ENCODE results near the gene TNRC6C. TPM values are rescaled to one million over a fixed set of nuclear protein-coding genes. Genes with fewer than 3 reads are reported as not detected.
"Not testable (repeated sequence)": the region's sequence is repeated elsewhere in the genome, so short reads cannot be mapped to it uniquely, and the experiment has no call there.

TNRC6C gene
- total RNA-seq, 2 experiments from 2014 or later, result 50.7 to 57.3 TPM

DNA sequence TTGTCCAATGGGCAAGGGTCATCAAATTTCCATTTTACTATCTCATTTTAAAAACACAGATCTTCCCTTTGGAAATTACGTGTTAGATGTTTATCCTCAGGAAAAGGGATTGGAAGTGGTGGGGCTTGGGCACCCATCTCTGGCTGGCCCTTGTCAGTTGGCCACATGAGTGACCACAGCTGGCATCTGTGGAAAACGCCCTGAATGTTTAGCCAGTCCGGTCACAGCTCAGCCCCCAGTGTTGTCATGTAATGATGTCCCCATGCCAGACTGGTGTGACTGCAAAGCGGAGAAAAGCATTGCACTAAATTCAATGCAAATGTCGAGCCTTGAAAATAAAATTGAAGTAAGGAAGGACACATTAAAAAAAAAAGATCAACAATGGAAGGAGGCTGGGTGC lies 117.0 kb downstream of the TNRC6C start:
- Histone ChIP-seq H3K36me3 (ENCODE audit: insufficient read depth, low read length) (peaks cover 99% of the 10 kb centered on the region), H3K4me3 (ENCODE audit: low read length) (no peak overlapping the region), H3K27ac (ENCODE audit: low read depth in 1 of 2, low read length in 2 of 2) (no peak overlapping the region), H3K27me3 (ENCODE audit: control insufficient read depth in 1 of 2, insufficient read depth in 2 of 2, low read length in 2 of 2) (no peaks in the 10 kb centered on the region), H3K9me3 (ENCODE audit: control insufficient read depth in 1 of 2, insufficient read depth in 1 of 2, low read length in 2 of 2) (no peaks in the 10 kb centered on the region), H3K4me1 (ENCODE audit: insufficient read depth, low read length) (no peaks in the 10 kb centered on the region)
- Mint-ChIP-seq H3K27ac (no peak overlapping the region), H3K4me3 (no peak overlapping the region), H3K9me3 (no peaks in the 10 kb centered on the region), H3K4me1 (ENCODE audit: low read depth) (no peaks in the 10 kb centered on the region), H3K36me3 (ENCODE audit: low read depth) (peaks cover 96% of the 10 kb centered on the region), H3K27me3 (no peaks in the 10 kb centered on the region)
- DNase-seq (no peak), ATAC-seq (ENCODE audit: poor library complexity) (no peak)
- intact Hi-C loops (cut with DNase I, micrococcal nuclease), result loop anchor here in 1 of 2 experiments (5.0 kb wide), 1 partner anchor 38 kb away; no protein-coding TSS in a partner anchor
- TF ChIP-seq, protein P1, sequence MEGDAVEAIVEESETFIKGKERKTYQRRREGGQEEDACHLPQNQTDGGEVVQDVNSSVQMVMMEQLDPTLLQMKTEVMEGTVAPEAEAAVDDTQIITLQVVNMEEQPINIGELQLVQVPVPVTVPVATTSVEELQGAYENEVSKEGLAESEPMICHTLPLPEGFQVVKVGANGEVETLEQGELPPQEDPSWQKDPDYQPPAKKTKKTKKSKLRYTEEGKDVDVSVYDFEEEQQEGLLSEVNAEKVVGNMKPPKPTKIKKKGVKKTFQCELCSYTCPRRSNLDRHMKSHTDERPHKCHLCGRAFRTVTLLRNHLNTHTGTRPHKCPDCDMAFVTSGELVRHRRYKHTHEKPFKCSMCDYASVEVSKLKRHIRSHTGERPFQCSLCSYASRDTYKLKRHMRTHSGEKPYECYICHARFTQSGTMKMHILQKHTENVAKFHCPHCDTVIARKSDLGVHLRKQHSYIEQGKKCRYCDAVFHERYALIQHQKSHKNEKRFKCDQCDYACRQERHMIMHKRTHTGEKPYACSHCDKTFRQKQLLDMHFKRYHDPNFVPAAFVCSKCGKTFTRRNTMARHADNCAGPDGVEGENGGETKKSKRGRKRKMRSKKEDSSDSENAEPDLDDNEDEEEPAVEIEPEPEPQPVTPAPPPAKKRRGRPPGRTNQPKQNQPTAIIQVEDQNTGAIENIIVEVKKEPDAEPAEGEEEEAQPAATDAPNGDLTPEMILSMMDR (IDR thresholded peaks at IDR 0.05), result no peak
- POLR2A ChIA-PET, result no interaction called here
- CTCF ChIA-PET, result no interaction called here

DNA sequence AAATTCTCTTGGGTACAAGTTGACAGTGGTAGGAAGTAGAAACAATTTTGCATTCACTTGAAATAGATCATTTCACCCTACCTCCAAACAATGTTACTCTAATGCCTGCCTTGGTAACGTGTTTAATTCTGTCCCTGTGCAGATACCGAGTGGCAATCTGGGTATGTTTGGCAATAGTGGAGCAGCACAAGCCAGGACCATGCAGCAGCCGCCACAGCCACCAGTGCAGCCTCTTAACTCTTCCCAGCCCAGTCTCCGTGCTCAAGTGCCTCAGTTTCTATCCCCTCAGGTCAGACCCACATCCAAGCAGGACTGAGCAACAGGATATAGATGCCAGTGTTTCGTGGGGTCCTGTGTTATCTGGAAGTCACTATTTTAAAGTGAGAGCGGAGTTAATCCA lies 120.8 kb downstream of the TNRC6C start:
- Mint-ChIP-seq H3K27me3 (no peaks in the 10 kb centered on the region), H3K36me3 (ENCODE audit: low read depth) (peaks cover 92% of the 10 kb centered on the region), H3K4me1 (ENCODE audit: low read depth) (no peaks in the 10 kb centered on the region), H3K27ac (no peak overlapping the region), H3K9me3 (no peaks in the 10 kb centered on the region), H3K4me3 (no peak overlapping the region)
- no peak overlapping the region for H3K4me3 ChIP-seq (ENCODE audit: low read length)
- H3K4me1 ChIP-seq (ENCODE audit: insufficient read depth, low read length), result no peaks in the 10 kb centered on the region
- H3K36me3 ChIP-seq (ENCODE audit: insufficient read depth, low read length), result peaks cover 95% of the 10 kb centered on the region
- no peak overlapping the region for H3K27ac ChIP-seq (ENCODE audit: low read depth in 1 of 2, low read length in 2 of 2)
- TF ChIP-seq, protein P1 (IDR thresholded peaks at IDR 0.05), result no peak
- ChIA-PET CTCF (no interaction called here), POLR2A (no interaction called here)
- no peaks in the 10 kb centered on the region for H3K9me3 ChIP-seq (ENCODE audit: control insufficient read depth in 1 of 2, insufficient read depth in 1 of 2, low read length in 2 of 2)
- no peak for ATAC-seq (ENCODE audit: poor library complexity)
- no peaks in the 10 kb centered on the region for H3K27me3 ChIP-seq (ENCODE audit: control insufficient read depth in 1 of 2, insufficient read depth in 2 of 2, low read length in 2 of 2)
- no peak for DNase-seq
- intact Hi-C loops (cut with DNase I, micrococcal nuclease), result loop anchor here in 1 of 2 experiments (5.0 kb wide), 1 partner anchor 42 kb away; no protein-coding TSS in a partner anchor

DNA sequence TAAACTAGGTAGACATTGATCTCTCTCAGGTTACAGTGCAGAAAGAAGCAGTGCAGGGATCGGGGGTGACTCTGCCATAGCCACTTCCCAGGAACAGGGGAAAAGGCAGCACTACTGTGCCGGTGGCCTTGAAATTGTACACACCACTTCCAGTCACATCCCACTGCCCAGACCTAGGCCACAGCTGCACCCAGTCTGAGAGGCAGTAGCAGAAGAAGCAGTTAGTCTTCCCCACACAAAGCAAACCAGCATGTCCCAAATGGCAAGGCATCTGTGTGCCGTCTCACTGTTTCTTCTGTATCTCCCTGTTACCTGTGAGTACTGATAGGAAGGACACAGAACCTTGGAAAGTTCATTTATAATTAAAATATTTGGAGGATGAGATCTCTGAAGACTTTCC lies 123.0 kb downstream of the TNRC6C start:
- Mint-ChIP-seq H3K9me3 (no peaks in the 10 kb centered on the region), H3K27ac (no peak overlapping the region), H3K4me1 (ENCODE audit: low read depth) (no peaks in the 10 kb centered on the region), H3K27me3 (no peaks in the 10 kb centered on the region), H3K4me3 (no peak overlapping the region), H3K36me3 (ENCODE audit: low read depth) (peaks cover 93% of the 10 kb centered on the region)
- H3K36me3 ChIP-seq (ENCODE audit: insufficient read depth, low read length), result peaks cover 86% of the 10 kb centered on the region
- intact Hi-C loops (cut with DNase I, micrococcal nuclease), result loop anchor here in 1 of 2 experiments (10.0 kb wide), 1 partner anchor 343 kb away; no protein-coding TSS in a partner anchor
- ATAC-seq (ENCODE audit: poor library complexity) (no peak), DNase-seq (no peak)
- ChIA-PET POLR2A (no interaction called here), CTCF (no interaction called here)
- no peak overlapping the region for H3K27ac ChIP-seq (ENCODE audit: low read depth in 1 of 2, low read length in 2 of 2)
- H3K4me3 ChIP-seq (ENCODE audit: low read length), result no peak overlapping the region
- no peaks in the 10 kb centered on the region for H3K9me3 ChIP-seq (ENCODE audit: control insufficient read depth in 1 of 2, insufficient read depth in 1 of 2, low read length in 2 of 2)
- no peaks in the 10 kb centered on the region for H3K27me3 ChIP-seq (ENCODE audit: control insufficient read depth in 1 of 2, insufficient read depth in 2 of 2, low read length in 2 of 2)
- no peaks in the 10 kb centered on the region for H3K4me1 ChIP-seq (ENCODE audit: insufficient read depth, low read length)
- TF ChIP-seq, protein P1 (IDR thresholded peaks at IDR 0.05), result no peak

- H3K36me3 Mint-ChIP-seq (ENCODE audit: low read depth), result peaks cover 92% of the 10 kb centered on the region
- H3K4me1 Mint-ChIP-seq (ENCODE audit: low read depth); ATAC-seq (ENCODE audit: poor library complexity); H3K4me1 ChIP-seq (ENCODE audit: insufficient read depth, low read length); H3K9me3 Mint-ChIP-seq; H3K9me3 ChIP-seq (ENCODE audit: control insufficient read depth in 1 of 2, insufficient read depth in 1 of 2, low read length in 2 of 2); H3K4me3 ChIP-seq (ENCODE audit: low read length); H3K27ac Mint-ChIP-seq; H3K27me3 Mint-ChIP-seq; H3K27ac ChIP-seq (ENCODE audit: low read depth in 1 of 2, low read length in 2 of 2); H3K4me3 Mint-ChIP-seq; POLR2A ChIA-PET; CTCF ChIA-PET; H3K27me3 ChIP-seq (ENCODE audit: control insufficient read depth in 1 of 2, insufficient read depth in 2 of 2, low read length in 2 of 2); DNase-seq: not testable (repeated sequence)
- intact Hi-C loops (cut with DNase I, micrococcal nuclease), result loop anchor here in 1 of 2 experiments (10.0 kb wide), 1 partner anchor 342 kb away; no protein-coding TSS in a partner anchor
- H3K36me3 ChIP-seq (ENCODE audit: insufficient read depth, low read length), result peaks cover 86% of the 10 kb centered on the region
Observed at GRCh38 chr17:78082355-78082872, 123.9 kb downstream of the TNRC6C start.

Data from CD4-positive, alpha-beta T cell (primary cell).